Omental fat pad (tissue), 4 donors: ENCODE measurements around the gene GALNT15. TPM values are rescaled to one million over a fixed set of nuclear protein-coding genes. Genes with fewer than 3 reads are reported as not detected.
A peak's percentile ranks its signal among the peaks of the same experiment; 100 is the strongest.

ENCODE experiments used
- ATAC-seq: fragments of 150-250 bp; one replicate; pipeline ENCODE4 v1.9.1; 2016; ENCODE audit warnings: mild to moderate bottlenecking, moderate library complexity; ENCODE audit not compliant: low FRiP score
- DNase-seq: peaks from one replicate; pipeline ENCODE4 v3.0.0-alpha.2; 2019; ENCODE audit warnings: low spot score
- total RNA-seq, 4 donors: library from RNA; depleted of rRNA; stranded (reverse); fragments of >200 nt; gene quantifications; one replicate each; pipeline ENCODE4 v1.1.0, GENCODE V29; 2016
- TF ChIP-seq, protein P1 (sequence below), 3 donors: fragments of 450-650 bp; IDR thresholded peaks; one replicate each; pipeline ENCODE4 v1.5.1; 2016 to 2017; ENCODE audit warnings: antibody characterized with exemption in 3 of 3, mild to moderate bottlenecking in 3 of 3, moderate library complexity in 2 of 3

GALNT15 gene
- total RNA-seq, 4 donors from 2014 or later, result 135 to 717 (median 384) TPM

GRCh38 chr3:16136055-16136454, 38.4 kb upstream of the GALNT15 start:
- TF ChIP-seq, protein P1, sequence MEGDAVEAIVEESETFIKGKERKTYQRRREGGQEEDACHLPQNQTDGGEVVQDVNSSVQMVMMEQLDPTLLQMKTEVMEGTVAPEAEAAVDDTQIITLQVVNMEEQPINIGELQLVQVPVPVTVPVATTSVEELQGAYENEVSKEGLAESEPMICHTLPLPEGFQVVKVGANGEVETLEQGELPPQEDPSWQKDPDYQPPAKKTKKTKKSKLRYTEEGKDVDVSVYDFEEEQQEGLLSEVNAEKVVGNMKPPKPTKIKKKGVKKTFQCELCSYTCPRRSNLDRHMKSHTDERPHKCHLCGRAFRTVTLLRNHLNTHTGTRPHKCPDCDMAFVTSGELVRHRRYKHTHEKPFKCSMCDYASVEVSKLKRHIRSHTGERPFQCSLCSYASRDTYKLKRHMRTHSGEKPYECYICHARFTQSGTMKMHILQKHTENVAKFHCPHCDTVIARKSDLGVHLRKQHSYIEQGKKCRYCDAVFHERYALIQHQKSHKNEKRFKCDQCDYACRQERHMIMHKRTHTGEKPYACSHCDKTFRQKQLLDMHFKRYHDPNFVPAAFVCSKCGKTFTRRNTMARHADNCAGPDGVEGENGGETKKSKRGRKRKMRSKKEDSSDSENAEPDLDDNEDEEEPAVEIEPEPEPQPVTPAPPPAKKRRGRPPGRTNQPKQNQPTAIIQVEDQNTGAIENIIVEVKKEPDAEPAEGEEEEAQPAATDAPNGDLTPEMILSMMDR (IDR thresholded peaks at IDR 0.05), result no peak
- ATAC-seq (no peak), DNase-seq (no peak)

DNA sequence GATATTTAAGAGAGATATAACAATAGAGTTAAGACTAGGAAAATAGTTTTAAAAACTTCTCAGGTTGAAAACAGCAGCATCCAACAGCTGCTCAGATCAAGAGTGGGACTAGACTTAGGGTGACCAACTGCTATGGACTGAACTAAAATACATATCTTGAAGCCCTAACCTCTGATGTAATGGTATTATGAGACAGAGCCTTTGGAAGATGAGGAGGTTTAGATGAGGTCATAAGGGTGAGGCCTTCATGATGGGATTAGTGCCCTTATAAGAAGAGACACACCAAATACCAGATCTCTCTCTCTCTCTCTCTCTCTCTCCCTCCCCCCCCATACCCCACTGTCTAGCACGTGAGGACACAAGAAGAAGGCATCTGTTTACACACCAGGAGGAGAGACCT, 37.4 kb upstream of the GALNT15 start:
- ATAC-seq (no peak), DNase-seq (no peak)
- TF ChIP-seq, protein P1 (IDR thresholded peaks at IDR 0.05), result no peak

- TF ChIP-seq, protein P1 (IDR thresholded peaks at IDR 0.05), result no peak
- ATAC-seq (no peak), DNase-seq (no peak)
Measured at GRCh38 chr3:16137977-16138376, 36.5 kb upstream of the GALNT15 start.

GRCh38 chr3:16140116-16140893, 34.2 kb upstream of the GALNT15 start:
- ATAC-seq, result peak; percentile 60
- DNase-seq, result no peak
- TF ChIP-seq, protein P1 (IDR thresholded peaks at IDR 0.05), result no peak

- DNase-seq, result no peak
- TF ChIP-seq, protein P1 (IDR thresholded peaks at IDR 0.05), result no peak
- ATAC-seq, result no peak
Measured at GRCh38 chr3:16140894-16141285, 33.6 kb upstream of the GALNT15 start.

DNA sequence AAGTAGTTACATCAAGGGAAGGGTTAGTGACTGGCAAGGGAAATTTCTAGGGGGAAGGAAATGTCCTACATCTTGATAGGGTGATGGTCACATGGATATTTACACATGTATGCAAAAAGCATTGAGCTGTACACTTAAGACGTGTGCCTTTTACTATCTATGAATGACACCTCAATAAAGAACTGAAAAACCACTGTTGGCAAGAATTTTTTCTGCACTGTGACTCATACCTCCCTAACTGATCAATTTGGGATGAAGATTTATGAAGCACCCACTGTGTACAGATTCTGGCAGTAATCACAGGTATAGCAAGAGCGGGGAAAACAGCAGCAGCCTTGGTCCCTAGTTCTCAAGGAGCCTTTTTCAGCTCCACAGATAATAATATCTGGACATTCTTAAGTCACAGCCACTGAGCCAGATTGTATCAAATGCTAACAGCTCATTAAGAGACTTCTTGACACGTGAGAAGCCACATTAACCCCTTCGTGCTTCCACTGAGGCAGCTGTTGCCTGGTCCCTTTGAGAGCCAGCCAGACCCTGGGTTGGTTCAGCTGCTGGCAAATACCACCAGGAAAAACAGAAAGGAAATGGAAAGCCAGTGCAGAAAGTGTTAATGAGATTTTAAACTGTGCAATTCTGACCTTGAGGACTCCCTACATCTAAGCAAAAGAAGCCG, 32.0 kb upstream of the GALNT15 start:
- ATAC-seq, result no peak
- no peak for DNase-seq
- TF ChIP-seq, protein P1 (IDR thresholded peaks at IDR 0.05), result no peak
